NOMO-1 treated with dmso at 0.1 percent for 144 hours (cell line): Measurements from ENCODE around the gene AMHR2.
"Not testable (repeated sequence)": the region's sequence is repeated elsewhere in the genome, so short reads cannot be mapped to it uniquely, and the experiment has no call there.

ENCODE experiments used
- DNase-seq: peaks from one replicate; lab custom pipeline; 2025; ENCODE audit not compliant: unreplicated experiment; lab: John Stamatoyannopoulos, UW

AMHR2 gene

DNA sequence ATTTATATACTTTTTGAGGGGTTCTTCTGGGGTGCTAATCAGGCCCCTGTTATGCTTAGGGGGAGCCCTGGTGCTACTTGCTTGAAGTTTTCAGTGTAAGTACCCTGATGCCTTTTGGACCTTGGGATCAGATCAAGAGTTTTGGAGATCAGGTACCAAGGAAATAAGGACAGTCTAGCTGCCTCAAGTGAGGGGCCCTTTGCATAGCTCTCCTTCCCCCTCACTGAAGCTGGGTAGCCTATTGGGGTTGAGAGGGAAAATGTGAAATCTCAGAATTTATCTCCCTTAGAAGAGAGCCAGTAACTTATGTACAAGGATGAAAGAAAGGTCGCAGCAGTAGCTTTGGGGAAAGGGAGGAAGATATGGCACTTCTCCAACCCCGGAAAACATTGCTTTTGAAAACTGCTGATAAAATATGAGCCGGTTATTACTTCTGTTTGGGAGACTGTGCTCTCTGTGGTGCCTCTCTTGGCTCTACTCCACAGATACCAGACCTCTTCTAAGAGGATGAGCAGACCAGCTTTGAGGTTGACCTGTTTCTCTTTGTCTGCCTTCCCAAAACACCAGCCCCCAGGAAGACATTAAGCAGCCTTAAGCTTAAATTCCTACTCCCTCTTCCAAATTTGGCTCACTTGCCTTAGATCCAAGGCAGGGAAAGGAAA, 8.8 kb upstream of the AMHR2 start:
- no peak for DNase-seq

GRCh38 chr12:53415752-53416389, 7.8 kb upstream of the AMHR2 start:
- DNase-seq: not testable (repeated sequence)

DNA sequence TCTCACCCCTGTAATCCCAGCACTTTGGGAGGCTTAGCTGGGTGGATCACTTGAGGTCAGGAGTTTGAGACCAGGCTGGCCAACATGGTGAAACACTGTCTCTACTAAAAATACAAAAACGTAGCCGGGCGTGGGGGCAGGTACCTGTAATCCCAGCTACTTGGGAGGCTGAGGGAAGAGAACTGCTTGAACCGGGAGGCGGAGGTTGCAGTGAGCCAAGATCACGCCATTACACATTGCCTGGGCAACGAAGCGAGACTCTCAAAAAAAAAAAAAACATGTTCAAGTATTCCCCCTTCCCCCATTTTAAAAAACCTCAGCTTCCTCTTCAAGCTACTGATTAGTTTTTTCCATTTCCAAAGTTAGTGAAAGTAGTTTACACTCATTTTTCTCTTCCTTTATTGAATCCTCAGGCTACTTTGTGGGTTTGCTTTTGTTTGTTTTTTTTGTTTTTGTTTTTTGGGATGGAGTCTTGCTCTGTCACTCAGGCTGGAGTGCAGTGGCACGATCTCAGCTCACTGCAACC, 6.3 kb upstream of the AMHR2 start:
- peak; percentile 65 for DNase-seq

- no peak for DNase-seq
Observed at GRCh38 chr12:53418221-53418620, 5.4 kb upstream of the AMHR2 start.

- DNase-seq: no peak
Observed at GRCh38 chr12:53419756-53420155, 3.9 kb upstream of the AMHR2 start.

GRCh38 chr12:53422247-53422646, 1.4 kb upstream of the AMHR2 start:
- not testable (repeated sequence) for DNase-seq

DNA sequence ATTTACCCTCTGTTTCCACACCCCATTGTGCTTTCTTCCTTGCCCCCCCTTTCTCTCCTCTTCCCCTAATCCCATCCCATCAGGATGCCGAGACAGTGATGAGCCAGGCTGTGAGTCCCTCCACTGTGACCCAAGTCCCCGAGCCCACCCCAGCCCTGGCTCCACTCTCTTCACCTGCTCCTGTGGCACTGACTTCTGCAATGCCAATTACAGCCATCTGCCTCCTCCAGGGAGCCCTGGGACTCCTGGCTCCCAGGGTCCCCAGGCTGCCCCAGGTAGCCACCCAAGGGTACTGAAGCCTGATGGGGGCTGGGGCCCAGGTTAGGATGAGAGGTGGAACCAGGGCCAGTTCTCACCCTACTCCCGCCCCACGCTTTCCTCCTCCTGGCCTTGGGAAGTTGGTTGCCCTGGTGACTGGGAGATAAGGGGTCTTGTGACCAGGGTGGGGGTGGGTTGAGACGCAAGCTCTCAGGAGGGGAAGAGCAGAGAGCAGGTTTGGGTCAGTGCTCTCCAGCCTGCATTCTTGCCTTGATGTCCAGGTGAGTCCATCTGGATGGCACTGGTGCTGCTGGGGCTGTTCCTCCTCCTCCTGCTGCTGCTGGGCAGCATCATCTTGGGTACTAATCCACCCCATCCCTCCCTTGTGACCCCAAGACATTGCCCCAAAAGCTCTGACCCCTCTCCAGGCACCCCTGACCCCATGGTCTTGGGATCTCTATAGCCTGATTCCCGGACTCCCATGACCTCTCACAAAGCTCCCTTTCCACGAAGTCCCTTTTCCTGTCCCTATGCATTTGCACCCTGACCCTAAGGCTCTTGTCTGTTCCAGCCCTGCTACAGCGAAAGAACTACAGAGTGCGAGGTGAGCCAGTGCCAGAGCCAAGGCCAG, 1.2 kb downstream of the AMHR2 start:
- no peak for DNase-seq

DNA sequence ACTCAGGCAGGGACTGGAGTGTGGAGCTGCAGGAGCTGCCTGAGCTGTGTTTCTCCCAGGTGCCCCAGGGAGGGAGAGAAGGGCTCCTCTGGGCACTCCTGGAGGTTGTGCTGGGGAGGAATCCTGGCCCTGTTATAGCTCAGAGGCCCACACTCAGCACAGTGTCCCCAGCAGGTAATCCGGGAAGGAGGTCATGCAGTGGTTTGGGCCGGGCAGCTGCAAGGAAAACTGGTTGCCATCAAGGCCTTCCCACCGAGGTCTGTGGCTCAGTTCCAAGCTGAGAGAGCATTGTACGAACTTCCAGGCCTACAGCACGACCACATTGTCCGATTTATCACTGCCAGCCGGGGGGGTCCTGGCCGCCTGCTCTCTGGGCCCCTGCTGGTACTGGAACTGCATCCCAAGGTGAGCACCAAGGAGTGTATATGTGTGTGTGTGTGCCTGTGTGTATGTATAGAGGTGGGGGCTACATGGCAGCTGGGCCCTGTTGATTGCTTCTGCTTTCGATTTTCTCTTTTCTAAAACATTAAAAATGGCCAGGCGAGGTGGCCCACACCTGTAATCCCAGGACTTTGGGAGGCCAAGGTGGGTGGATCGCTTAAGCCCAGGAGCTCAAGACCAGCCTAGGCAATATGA, 2.0 kb downstream of the AMHR2 start:
- no peak for DNase-seq

DNA sequence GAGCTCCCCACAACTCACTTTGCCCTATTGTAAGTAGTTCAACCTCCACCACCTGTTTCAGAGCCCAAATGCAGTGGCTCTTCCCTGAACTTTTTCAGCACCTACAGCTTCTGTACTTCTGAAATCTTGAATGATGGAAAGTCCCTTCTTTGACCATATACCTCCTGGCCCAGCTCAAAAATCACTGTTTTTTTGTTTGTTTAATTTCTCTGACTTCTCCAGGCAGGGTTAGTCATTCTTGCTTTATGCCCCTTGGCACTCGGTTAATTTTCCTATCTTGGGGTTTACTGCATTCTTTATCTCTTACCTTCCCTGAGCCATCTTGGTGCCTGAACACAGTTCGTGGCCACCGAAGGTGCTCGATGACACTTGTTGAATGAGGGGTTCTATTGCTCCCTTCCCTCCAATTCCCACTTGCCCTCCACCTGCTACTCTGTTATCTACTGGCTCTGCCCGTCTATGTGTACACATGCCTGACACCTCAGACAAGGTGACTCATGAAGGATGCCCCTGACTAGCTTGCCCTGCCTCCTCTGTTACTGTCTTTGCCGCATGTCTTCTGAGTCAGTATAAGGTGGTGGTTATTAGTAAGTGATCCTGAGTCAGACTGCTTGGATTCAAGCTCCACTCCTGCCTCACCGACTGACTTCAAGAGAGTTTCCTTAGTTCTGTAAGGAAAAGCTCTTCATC, 4.4 kb downstream of the AMHR2 start:
- DNase-seq: no peak

- no peak for DNase-seq
Observed at GRCh38 chr12:53428741-53429140, 5.1 kb downstream of the AMHR2 start.

GRCh38 chr12:53430116-53430515, 6.5 kb downstream of the AMHR2 start:
- DNase-seq: no peak

DNA sequence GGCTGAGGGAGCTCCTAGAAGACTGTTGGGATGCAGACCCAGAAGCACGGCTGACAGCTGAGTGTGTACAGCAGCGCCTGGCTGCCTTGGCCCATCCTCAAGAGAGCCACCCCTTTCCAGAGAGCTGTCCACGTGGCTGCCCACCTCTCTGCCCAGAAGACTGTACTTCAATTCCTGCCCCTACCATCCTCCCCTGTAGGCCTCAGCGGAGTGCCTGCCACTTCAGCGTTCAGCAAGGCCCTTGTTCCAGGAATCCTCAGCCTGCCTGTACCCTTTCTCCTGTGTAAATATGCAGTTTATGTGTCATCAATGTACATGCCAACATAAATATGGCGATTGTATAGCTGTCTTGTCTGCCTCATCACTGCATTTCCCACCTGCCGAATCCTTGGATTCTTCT, 7.5 kb downstream of the AMHR2 start:
- DNase-seq: no peak

GRCh38 chr12:53435326-53435725, 11.7 kb downstream of the AMHR2 start:
- DNase-seq: not testable (repeated sequence)

- DNase-seq: not testable (repeated sequence)
Observed at GRCh38 chr12:53439582-53439981, 15.9 kb downstream of the AMHR2 start.

- peak; percentile 100 for DNase-seq
Observed at GRCh38 chr12:53441040-53441833, 17.6 kb downstream of the AMHR2 start, which contains the start of gene PRR13. PRR13 (plus strand) TSS chr12:53441734; CDS start chr12:53442715, 981 bp downstream.

DNA sequence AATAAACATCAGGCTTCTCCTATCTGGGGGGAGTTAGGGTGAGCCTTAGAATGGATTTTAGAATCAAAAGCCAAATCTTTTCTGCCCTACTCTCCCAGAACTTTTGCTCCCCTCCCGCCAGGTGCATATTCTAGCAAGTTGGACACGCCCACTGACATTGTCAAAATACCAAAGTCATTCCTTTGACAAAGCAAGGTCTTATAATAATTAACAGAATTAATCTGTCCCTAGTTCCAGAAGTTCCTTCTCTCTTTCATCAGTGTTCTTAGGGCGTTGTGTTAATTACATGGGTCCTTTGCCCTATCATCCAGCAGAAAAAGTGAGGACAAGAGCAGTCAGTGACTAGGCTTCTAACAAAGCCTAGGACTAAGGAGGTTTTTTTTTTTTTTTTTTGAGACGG, 20.3 kb downstream of the AMHR2 start:
- DNase-seq: no peak

DNA sequence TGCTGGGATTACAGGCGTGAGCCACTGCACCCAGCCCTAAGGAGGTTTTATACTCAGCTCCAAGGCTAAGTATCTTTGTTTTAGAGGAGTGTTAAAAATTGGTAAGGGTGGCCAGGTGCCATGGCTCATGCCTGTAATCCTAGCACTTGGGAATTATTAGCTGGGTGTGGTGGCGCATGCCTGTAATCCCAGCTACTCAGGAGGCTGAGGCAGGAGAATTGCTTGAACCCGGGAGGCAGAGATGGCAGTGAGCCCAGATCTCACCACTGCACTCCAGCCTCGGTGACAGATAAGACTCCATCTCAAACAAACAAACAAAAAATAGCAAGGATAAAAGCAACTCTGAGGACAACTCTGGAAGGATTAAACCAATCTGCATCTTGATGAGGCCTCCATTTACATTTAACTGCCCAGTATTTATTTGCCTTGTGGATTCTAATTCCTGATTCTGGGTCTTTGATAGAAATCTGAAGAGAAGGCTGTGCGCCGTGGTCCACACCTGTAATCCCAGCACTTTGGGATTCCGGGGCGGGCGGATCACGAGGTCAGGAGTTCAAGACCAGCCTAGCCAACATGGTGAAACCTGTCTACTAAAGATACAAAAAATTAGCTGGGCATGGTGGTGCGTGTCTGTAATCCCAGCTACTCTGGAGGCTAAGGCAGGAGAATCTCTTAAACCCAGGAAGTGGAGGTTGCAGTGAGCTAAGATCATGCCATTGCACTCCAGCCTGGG, 21.1 kb downstream of the AMHR2 start:
- DNase-seq: not testable (repeated sequence)

GRCh38 chr12:53450936-53451335, 27.3 kb downstream of the AMHR2 start:
- no peak for DNase-seq

GRCh38 chr12:53451661-53452158, 28.1 kb downstream of the AMHR2 start, which contains the start of gene PCBP2:
PCBP2 (plus strand) TSS chr12:53452102; CDS start chr12:53454801, 2,699 bp downstream.
- peak; percentile 100 for DNase-seq
